GM12891 (cell line): Measurements from ENCODE around the gene THOC5.

ENCODE experiments used
- POLR2A ChIP-seq: IDR thresholded peaks from 2 replicates; pipeline ENCODE4 v1.6.1; 2011; ENCODE audit warnings: low read depth, low read length, control low read depth
- POLR2AphosphoS5 ChIP-seq: IDR thresholded peaks from 2 replicates; pipeline ENCODE4 v1.6.1; 2011; ENCODE audit warnings: low read depth, low read length, control low read depth

DNA sequence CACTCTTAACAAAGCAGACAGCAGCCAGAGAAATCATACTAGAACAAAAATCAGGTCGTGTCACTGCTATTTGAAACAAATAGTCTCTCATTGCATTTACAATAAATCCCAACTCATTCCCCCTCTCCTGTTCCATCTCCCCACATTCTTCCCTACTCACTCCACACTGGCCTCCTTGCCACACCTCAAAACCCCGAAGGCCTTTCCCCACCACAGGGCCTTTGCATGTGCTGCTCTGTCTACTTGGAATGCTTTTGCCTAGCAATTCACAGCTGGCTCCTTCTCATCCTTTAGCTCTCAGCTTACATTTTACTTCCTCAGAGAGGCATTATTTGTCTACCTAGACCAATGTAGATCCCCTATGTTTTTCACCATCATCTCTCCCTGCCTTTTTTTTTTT is 6.3 kb upstream of the THOC5 start:
- TF ChIP-seq POLR2A (no peak), POLR2AphosphoS5 (no peak)
